Posterior vena cava (tissue), 2 donors: ENCODE measurements around the gene TAF8. TPM values are rescaled to one million over a fixed set of nuclear protein-coding genes. Genes with fewer than 3 reads are reported as not detected.

Experiments used
- DNase-seq: peaks from one replicate; pipeline ENCODE4 v3.0.0-alpha.2; 2020; ENCODE audit warnings: low spot score
- intact Hi-C, 2 donors: fragments of 100-400 bp; cut with DNase I; formaldehyde crosslinking; loops; one replicate each; pipeline versions ENCODE4 v1.14.1 to v1.14.2; 2022 to 2023
- total RNA-seq, 2 donors: library from RNA; stranded (reverse); fragmentation: NEBNext Ultra II Directional; extraction: Animal tissue kit (Norgen Biotek cat#: 25700); gene quantifications; one replicate each; pipeline ENCODE4 v1.2.1, GENCODE V29; 2021
- donor health status: DM: yes; HTN: yes; CAD: no.
- donor health status: DM: yes; HTN: yes; CAD: no.

TAF8 gene
- total RNA-seq, 2 donors from 2014 or later: 16.6 to 18.6 TPM

- intact Hi-C loops: loop anchor here in 1 of 2 donors (10.0 kb wide), 1 partner anchor 113 kb away; no protein-coding TSS in a partner anchor
- peak; percentile 72 for DNase-seq
Measured at GRCh38 chr6:42047790-42048405, 2.4 kb upstream of the TAF8 start.

- intact Hi-C loops: loop anchor here in 1 of 2 donors (10.0 kb wide), 1 partner anchor 114 kb away; no protein-coding TSS in a partner anchor
- peak; percentile 79 for DNase-seq
Measured at GRCh38 chr6:42049116-42049809, 1.1 kb upstream of the TAF8 start.

- peak; percentile 86 for DNase-seq
- intact Hi-C loops: loop anchor here in 1 of 2 donors (10.0 kb wide), 1 partner anchor 115 kb away; no protein-coding TSS in a partner anchor
Measured at GRCh38 chr6:42049948-42050296, 402 bp upstream of the TAF8 start.

GRCh38 chr6:42051268-42051653, 937 bp downstream of the TAF8 start:
- no peak for DNase-seq
- intact Hi-C loops: no loop called here

- intact Hi-C loops: no loop called here
- no peak for DNase-seq
Measured at GRCh38 chr6:42053601-42054000, 3.3 kb downstream of the TAF8 start.

- intact Hi-C loops: no loop called here
- DNase-seq: peak; percentile 19
Measured at GRCh38 chr6:42059743-42060142, 9.4 kb downstream of the TAF8 start.

GRCh38 chr6:42066156-42066675, 15.9 kb downstream of the TAF8 start:
- DNase-seq: no peak
- intact Hi-C loops: no loop called here

- DNase-seq: no peak
- intact Hi-C loops: no loop called here
Measured at GRCh38 chr6:42068173-42068572, 17.8 kb downstream of the TAF8 start.

- intact Hi-C loops: no loop called here
- DNase-seq: no peak
Measured at GRCh38 chr6:42068872-42069522, 18.7 kb downstream of the TAF8 start.

GRCh38 chr6:42071881-42072583, 21.7 kb downstream of the TAF8 start:
- intact Hi-C loops: loop anchor here in 1 of 2 donors (10.0 kb wide), 1 partner anchor 143 kb away; the partner anchor contains the start of gene MRPS10

GRCh38 chr6:42073287-42073686, 23.0 kb downstream of the TAF8 start:
- intact Hi-C loops: loop anchor here in 1 of 2 donors (10.0 kb wide), 1 partner anchor 142 kb away; the partner anchor contains the start of gene MRPS10
- DNase-seq: no peak

More at GRCh38 chr6:42071881-42072583, 21.7 kb downstream of the TAF8 start:
- peak; percentile 46 for DNase-seq

GRCh38 chr6:42075159-42075838, 25.0 kb downstream of the TAF8 start:
- intact Hi-C loops: loop anchor here (2.0 to 10.0 kb wide), 3 partner anchors 92 to 140 kb away; partner anchors contain the start of gene MRPS10 (in 1 of the 2)
- DNase-seq: peak; percentile 93

- intact Hi-C loops: loop anchor here (5.0 to 10.0 kb wide), 2 partner anchors 89 to 136 kb away; partner anchors contain the start of gene MRPS10 (in 1 of the 2)
- DNase-seq: peak; percentile 29
Measured at GRCh38 chr6:42078386-42078785, 28.1 kb downstream of the TAF8 start.

GRCh38 chr6:42079941-42080464, 29.7 kb downstream of the TAF8 start:
- intact Hi-C loops: loop anchor here (5.0 to 10.0 kb wide), 2 partner anchors 87 to 135 kb away; partner anchors contain the start of gene MRPS10 (in 1 of the 2)
- no peak for DNase-seq

GRCh38 chr6:42083530-42083929, 33.2 kb downstream of the TAF8 start:
- intact Hi-C loops: no loop called here
- DNase-seq: peak; percentile 46

GRCh38 chr6:42084889-42085288, 34.6 kb downstream of the TAF8 start:
- intact Hi-C loops: no loop called here
- DNase-seq: no peak

GRCh38 chr6:42086046-42087035, 36.0 kb downstream of the TAF8 start:
- intact Hi-C loops: no loop called here
- no peak for DNase-seq
